Testis (tissue), 2 donors: ENCODE data around the gene INAFM2.

Experiments used
- CTCF ChIP-seq, 3 experiments: fragments of 450-650 bp in 2 of 3; fragments of 200-600 bp in 1 of 3; sonication (generic) in 1 of 3; IDR thresholded peaks; one replicate each; pipeline ENCODE4 v1.5.1; 2016 to 2019; ENCODE audit warnings: antibody characterized with exemption in 3 of 3, mild to moderate bottlenecking in 2 of 3, moderate library complexity in 1 of 3
- POLR2A ChIP-seq: fragments of 450-650 bp; IDR thresholded peaks from one replicate; pipeline ENCODE4 v1.6.1; 2017; ENCODE audit warnings: antibody characterized with exemption, mild to moderate bottlenecking, moderate library complexity

- no peak for TF ChIP-seq POLR2A
- TF ChIP-seq CTCF (IDR thresholded peaks at IDR 0.05): no peak
Measured at GRCh38 chr15:40348474-40348870, 25.0 kb downstream of the INAFM2 start.
